GM21390 (cell line): ENCODE data around the gene TTR.
A peak's percentile ranks its signal among the peaks of the same experiment; 100 is the strongest.

Experiments
- ATAC-seq: cut with Tn5 transposase; IDR thresholded peaks from one replicate; pipeline ENCODE4 v1.9.1; 2021; ENCODE audit not compliant: unreplicated experiment

The TTR gene

GRCh38 chr18:31612124-31612523 lies 20.4 kb downstream of the TTR start:
- ATAC-seq: no peak

- ATAC-seq: no peak
Observed at GRCh38 chr18:31614044-31614443, 22.4 kb downstream of the TTR start.

GRCh38 chr18:31616586-31616985 lies 24.9 kb downstream of the TTR start:
- ATAC-seq: no peak

- ATAC-seq: no peak
Observed at GRCh38 chr18:31617031-31617717, 25.5 kb downstream of the TTR start.

- ATAC-seq: no peak
Observed at GRCh38 chr18:31618801-31619200, 27.1 kb downstream of the TTR start.

GRCh38 chr18:31619291-31619690 lies 27.6 kb downstream of the TTR start:
- ATAC-seq: no peak

GRCh38 chr18:31624892-31625640 lies 33.4 kb downstream of the TTR start:
- ATAC-seq: no peak

GRCh38 chr18:31626409-31626808 lies 34.7 kb downstream of the TTR start:
- no peak for ATAC-seq

GRCh38 chr18:31630549-31630948 lies 38.9 kb downstream of the TTR start:
- no peak for ATAC-seq

GRCh38 chr18:31631526-31631925 lies 39.8 kb downstream of the TTR start:
- ATAC-seq: no peak

GRCh38 chr18:31632356-31632755 lies 40.7 kb downstream of the TTR start:
- ATAC-seq: no peak

GRCh38 chr18:31633392-31634330 lies 42.0 kb downstream of the TTR start:
- ATAC-seq: peak; percentile 12

- ATAC-seq: peak; percentile 97
Observed at GRCh38 chr18:31634331-31634713, 42.6 kb downstream of the TTR start.

GRCh38 chr18:31636387-31636786 lies 44.7 kb downstream of the TTR start:
- ATAC-seq: no peak

- no peak for ATAC-seq
Observed at GRCh38 chr18:31637445-31637844, 45.8 kb downstream of the TTR start.

GRCh38 chr18:31643003-31643402 lies 51.3 kb downstream of the TTR start:
- no peak for ATAC-seq

GRCh38 chr18:31645411-31645810 lies 53.7 kb downstream of the TTR start:
- no peak for ATAC-seq

- peak; percentile 30 for ATAC-seq
Observed at GRCh38 chr18:31646332-31647126, 54.9 kb downstream of the TTR start.

GRCh38 chr18:31647127-31647753 lies 55.6 kb downstream of the TTR start:
- no peak for ATAC-seq
